Measurements from ENCODE around the gene PNLIPRP3. TPM values are rescaled to one million over a fixed set of nuclear protein-coding genes. Genes with fewer than 3 reads are reported as not detected.

Gene PNLIPRP3
- total RNA-seq, 1 donor from 2014 or later = not detected

- TF ChIP-seq CTCF (IDR thresholded peaks at IDR 0.05; ENCODE audit: unreplicated experiment) = no peak
- H3K27ac Mint-ChIP-seq = no peak overlapping the region
- no peaks in the 10 kb centered on the region for H3K36me3 Mint-ChIP-seq
- DNase-seq (ENCODE audit: low spot score in 2 of 2, unreplicated experiment in 2 of 2) = no peak
- no peak overlapping the region for H3K4me3 Mint-ChIP-seq
- H3K9me3 Mint-ChIP-seq = peaks cover 16% of the 10 kb centered on the region
- H3K27me3 Mint-ChIP-seq (ENCODE audit: low read depth) = peaks cover 32% of the 10 kb centered on the region
- H3K4me1 Mint-ChIP-seq = no peaks in the 10 kb centered on the region
Measured at GRCh38 chr10:116450861-116451260, 23.2 kb downstream of the PNLIPRP3 start.

- Mint-ChIP-seq H3K27me3 (ENCODE audit: low read depth) (peaks cover 32% of the 10 kb centered on the region), H3K9me3 (peaks cover 16% of the 10 kb centered on the region), H3K4me3 (no peak overlapping the region), H3K27ac (no peak overlapping the region), H3K36me3 (no peaks in the 10 kb centered on the region), H3K4me1 (no peaks in the 10 kb centered on the region)
- DNase-seq (ENCODE audit: low spot score in 2 of 2, unreplicated experiment in 2 of 2) = no peak
- TF ChIP-seq CTCF (IDR thresholded peaks at IDR 0.05; ENCODE audit: unreplicated experiment) = no peak
Measured at GRCh38 chr10:116451711-116452337, 24.2 kb downstream of the PNLIPRP3 start.

- Mint-ChIP-seq H3K36me3 (no peaks in the 10 kb centered on the region), H3K9me3 (peaks cover 16% of the 10 kb centered on the region), H3K27me3 (ENCODE audit: low read depth) (peaks cover 29% of the 10 kb centered on the region), H3K27ac (no peak overlapping the region), H3K4me1 (no peaks in the 10 kb centered on the region), H3K4me3 (no peak overlapping the region)
- no peak for DNase-seq (ENCODE audit: low spot score in 2 of 2, unreplicated experiment in 2 of 2)
- TF ChIP-seq CTCF (IDR thresholded peaks at IDR 0.05; ENCODE audit: unreplicated experiment) = no peak
Measured at GRCh38 chr10:116452338-116452720, 24.7 kb downstream of the PNLIPRP3 start.

- no peak overlapping the region for H3K27ac Mint-ChIP-seq
- DNase-seq (ENCODE audit: low spot score in 2 of 2, unreplicated experiment in 2 of 2) = no peak
- H3K4me3 Mint-ChIP-seq = no peak overlapping the region
- H3K27me3 Mint-ChIP-seq (ENCODE audit: low read depth) = peaks cover 27% of the 10 kb centered on the region
- no peaks in the 10 kb centered on the region for H3K4me1 Mint-ChIP-seq
- H3K9me3 Mint-ChIP-seq = peaks cover 7% of the 10 kb centered on the region
- no peaks in the 10 kb centered on the region for H3K36me3 Mint-ChIP-seq
- no peak for TF ChIP-seq CTCF (IDR thresholded peaks at IDR 0.05; ENCODE audit: unreplicated experiment)
Measured at GRCh38 chr10:116457488-116457887, 29.8 kb downstream of the PNLIPRP3 start.

GRCh38 chr10:116460219-116460618, 32.6 kb downstream of the PNLIPRP3 start:
- Mint-ChIP-seq H3K4me1 (no peaks in the 10 kb centered on the region), H3K9me3 (no peaks in the 10 kb centered on the region), H3K27ac (no peak overlapping the region), H3K4me3 (no peak overlapping the region), H3K36me3 (no peaks in the 10 kb centered on the region), H3K27me3 (ENCODE audit: low read depth) (peaks cover 40% of the 10 kb centered on the region)
- DNase-seq (ENCODE audit: low spot score in 2 of 2, unreplicated experiment in 2 of 2) = no peak
- no peak for TF ChIP-seq CTCF (IDR thresholded peaks at IDR 0.05; ENCODE audit: unreplicated experiment)

GRCh38 chr10:116461680-116462079, 34.0 kb downstream of the PNLIPRP3 start:
- Mint-ChIP-seq H3K9me3 (no peaks in the 10 kb centered on the region), H3K27me3 (ENCODE audit: low read depth) (peaks cover 40% of the 10 kb centered on the region), H3K4me3 (no peak overlapping the region), H3K27ac (no peak overlapping the region), H3K36me3 (no peaks in the 10 kb centered on the region), H3K4me1 (peaks cover under 1% of the 10 kb centered on the region)
- no peak for DNase-seq (ENCODE audit: low spot score in 2 of 2, unreplicated experiment in 2 of 2)
- TF ChIP-seq CTCF (IDR thresholded peaks at IDR 0.05; ENCODE audit: unreplicated experiment) = no peak

Data from mesothelial cell of epicardium (in vitro differentiated cells).